MM.1S (cell line): ENCODE measurements around the gene BAG3.

Experiments
- CTCF ChIP-seq: fragments of 300-600 bp; sonication (generic); IDR thresholded peaks from 2 replicates; pipeline ENCODE4 v1.5.1; 2016; ENCODE audit warnings: antibody characterized with exemption, low read length, mixed read lengths
- EZH2 ChIP-seq: fragments of 300-600 bp; sonication (generic); optimal IDR thresholded peaks from 2 replicates; pipeline ENCODE3; 2017; ENCODE audit warnings: low read depth, mild to moderate bottlenecking, antibody characterized with exemption, low read length, mixed read lengths
- EZH2phosphoT487 ChIP-seq: fragments of 300-600 bp; sonication (generic); IDR thresholded peaks from 2 replicates; pipeline ENCODE4 v1.6.1; 2018; ENCODE audit warnings: antibody characterized with exemption, low read length

GRCh38 chr10:119633538-119634218 lies 17.5 kb upstream of the BAG3 start:
- TF ChIP-seq CTCF (no peak), EZH2 (no peak), EZH2phosphoT487 (no peak)
